ENCODE data around the gene KIRREL3.

GRCh38 chr11:126892756-126893155 is 107.8 kb downstream of the KIRREL3 start:
- TF ChIP-seq CTCF (conservative IDR thresholded peaks at IDR 0.05) (no peak), EZH2 (IDR thresholded peaks at IDR 0.05; ENCODE audit: low read depth) (no peak)
